ENCODE data around the gene ING5.

ING5 gene

DNA sequence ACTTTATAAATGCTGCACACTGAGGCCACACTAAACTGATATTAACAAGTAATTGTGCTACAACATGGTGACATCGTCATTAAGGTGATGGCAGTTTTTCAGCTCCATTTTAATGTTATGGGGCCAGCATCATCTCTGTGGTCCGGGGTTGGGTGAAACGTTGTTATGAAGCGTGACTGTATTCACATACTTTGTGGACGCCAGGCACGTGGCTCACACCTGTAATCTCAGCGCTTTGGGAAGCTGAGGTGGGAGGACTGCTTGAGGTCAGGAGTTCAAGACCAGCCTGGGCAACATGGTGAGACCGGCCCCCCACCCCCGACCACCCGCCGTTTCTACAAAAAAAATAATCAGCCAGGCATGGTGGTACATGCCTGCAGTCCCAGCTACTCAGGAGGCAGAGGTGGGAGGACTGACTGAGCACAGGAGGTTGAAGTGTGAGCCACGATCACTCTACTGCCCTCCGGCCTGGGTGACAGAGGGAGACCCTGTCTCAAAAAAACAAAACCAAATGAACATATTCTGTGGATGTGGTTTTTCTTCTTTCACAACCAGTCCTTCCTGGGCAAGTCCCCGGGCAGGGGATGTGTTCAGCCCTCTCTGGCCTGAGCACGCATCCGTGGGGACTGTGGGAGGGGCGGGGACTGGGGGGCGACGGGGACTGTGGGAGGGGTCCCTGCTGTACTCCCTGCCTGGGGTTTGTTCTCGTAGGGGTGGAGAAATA, 61.9 kb downstream of the ING5 start:
- no peak for DNase-seq

DNA sequence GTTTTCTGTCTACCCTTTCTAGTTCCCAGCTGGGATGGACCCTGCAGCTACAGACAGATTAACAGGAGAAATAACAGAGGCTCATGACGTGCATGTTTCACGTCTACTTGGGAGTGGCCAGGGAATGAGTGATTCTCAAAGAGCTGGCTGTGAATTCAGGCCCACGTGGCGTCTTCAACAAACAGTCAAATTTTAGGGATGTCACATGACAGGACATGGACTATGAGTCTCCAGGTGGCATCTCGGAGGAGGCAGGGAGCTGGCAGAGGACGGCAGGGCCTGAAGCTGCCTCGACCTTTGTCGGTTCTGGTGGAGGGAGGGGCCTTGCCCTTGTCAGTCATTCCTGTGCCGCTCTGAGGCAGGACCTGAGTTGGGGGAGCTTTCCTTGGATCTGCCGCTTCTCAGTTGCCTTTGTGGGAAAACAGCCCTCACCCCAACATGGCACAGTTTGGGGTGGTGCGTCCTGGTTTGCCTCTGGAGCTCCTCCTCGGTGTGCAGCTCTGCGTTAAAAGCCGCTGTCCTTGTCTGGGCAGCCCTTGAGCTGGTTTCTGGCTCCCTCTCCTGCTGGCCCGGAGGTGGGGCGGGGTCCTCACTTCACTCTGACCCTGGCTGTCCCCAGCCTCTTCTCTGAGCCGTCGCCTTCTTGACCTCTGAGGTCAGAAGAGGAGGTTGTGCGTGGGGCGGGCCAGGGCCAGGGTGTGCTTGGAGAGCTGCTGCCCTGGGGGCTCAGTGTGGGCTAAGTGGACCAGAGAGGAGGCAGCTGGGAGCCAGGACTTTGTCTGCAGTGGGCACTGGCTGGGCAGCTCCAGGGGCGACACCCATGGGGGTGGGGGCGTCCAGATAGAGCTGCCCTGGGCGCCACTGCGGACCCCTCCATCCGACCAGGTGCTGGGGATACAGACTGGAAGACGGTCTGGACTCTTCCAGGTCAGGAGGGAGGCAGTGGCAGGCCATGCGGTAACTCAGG, 62.7 kb downstream of the ING5 start:
- no peak for DNase-seq

DNA sequence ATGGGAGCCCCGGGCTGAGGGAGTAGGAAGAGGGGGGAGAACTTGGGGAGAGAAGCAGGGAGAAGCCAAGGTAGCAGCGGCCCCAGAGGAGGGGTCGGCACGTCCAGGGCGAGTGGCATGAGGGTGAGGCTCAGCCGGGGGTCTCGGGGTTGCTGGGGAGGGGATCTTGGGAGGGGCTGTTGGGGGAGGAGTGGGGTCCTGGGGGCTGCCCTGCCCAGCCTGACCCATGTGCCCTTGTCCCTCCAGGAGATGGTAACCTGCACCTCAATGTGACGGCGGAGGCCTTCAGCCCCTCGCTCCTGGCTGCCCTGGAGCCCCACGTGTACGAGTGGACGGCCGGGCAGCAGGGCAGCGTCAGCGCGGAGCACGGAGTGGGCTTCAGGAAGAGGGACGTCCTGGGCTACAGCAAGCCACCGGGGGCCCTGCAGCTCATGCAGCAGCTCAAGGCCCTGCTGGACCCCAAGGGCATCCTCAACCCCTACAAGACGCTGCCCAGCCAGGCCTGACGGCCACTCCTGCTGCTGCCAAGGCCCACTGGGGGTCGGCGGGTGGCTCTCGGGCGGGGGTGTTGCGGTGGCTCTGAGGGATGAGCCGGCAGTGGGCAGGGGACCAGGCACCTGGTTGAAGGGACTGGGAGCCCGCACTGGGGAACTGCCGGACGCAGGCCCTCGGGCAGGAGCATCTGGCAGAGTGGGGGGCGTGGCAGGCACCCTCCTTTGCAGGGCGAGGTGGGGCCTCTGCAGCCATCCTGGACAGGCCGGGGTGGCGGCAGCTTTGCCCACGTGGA, 65.8 kb downstream of the ING5 start:
- no peak for DNase-seq

DNA sequence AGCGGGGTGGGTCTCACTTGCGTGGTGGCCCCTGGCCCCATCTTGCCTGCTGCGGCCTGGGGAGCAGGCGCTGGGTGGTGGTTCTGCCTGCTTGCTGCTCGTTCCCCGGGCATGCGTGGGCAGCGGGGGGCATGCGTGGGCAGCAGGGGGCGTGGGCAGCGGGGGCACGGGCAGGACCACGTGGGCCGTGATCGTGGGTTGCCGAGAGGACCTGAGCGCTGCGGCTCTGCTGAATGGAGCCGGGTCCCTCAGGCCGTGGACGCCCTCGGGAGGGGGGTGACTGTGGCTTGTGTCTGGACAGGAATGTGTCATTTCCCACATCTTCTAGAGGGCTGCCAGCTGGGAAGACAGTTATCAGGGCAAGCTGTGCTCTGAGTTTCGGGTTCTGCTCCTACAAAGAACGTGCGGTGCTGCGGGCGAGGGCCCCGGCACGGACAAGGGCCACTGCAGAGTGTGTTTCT, 66.4 kb downstream of the ING5 start:
- DNase-seq = no peak

DNA sequence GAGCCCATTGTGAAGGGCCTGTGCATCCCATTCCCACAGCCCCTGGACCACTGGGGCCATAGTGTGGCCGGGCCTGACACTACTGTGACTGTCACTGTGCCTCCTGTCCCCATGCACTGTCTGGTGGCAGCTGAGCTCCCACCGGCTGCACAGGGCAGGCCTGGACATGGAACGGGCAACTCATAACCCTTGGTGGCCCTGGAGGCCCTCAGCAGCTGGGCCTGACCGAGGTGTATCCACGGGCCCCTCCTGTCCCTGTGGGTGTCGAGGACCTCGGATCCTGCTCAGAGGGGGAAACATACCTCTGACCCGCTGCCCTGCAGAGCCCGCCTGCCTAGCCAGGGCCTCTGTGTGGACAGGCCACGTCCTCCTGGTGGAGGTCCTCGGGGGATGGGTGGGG, 67.0 kb downstream of the ING5 start:
- no peak for DNase-seq

DNA sequence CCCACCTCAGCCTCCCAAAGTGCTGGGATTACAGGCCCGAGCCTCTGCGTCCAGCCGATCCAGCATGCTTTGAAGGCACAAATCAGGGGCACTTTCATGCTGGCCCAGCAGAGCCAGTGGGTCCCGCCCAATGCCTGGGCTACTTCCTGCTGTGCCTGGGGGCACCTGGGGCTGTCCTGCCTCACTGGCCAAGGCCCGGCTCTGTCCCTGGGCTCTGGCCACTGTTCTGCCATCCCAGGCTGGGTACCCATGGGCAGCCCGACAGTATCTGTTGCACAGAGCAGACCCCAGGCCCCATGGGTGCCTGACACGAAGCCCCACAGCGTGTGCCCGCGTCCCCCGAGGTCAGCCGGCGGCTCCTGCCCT, 68.0 kb downstream of the ING5 start:
- no peak for DNase-seq

DNA sequence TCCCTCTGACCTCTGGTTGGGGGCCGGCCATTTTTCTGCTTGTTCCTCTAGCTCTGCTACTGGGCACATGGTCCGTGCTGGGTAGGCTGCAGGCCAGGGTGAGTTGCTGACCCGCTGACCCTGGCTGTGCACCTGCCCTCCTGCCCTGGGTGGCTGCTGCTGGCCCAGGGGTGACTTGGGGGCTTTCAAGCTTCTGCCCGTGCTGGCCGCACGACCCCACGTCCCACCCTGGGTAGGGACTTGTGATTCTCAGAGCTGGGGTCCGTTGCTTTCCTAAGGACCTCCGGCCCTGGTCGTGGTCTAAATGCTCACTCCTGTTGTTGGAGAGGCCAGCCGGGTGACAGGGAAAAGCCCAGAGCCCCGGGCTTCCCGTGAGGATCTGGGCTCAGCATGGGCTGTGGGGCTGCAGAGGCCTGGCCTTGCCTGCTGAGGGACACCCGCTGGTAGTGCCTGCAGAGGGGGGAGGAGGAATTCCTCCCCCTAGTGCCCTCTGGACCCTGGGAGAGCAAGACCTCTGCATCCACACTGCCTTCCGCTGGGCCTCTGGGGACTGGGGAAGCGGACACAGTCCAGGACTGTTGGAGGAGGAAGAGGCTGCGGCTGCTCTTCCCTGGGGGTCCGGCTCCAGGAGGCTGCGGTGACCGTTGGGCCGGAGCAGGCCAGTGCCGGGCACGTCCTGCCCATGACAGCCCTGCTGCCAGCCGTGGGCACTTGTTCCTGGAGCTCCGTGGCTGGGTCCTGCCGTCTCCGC, 68.5 kb downstream of the ING5 start:
- DNase-seq = no peak

DNA sequence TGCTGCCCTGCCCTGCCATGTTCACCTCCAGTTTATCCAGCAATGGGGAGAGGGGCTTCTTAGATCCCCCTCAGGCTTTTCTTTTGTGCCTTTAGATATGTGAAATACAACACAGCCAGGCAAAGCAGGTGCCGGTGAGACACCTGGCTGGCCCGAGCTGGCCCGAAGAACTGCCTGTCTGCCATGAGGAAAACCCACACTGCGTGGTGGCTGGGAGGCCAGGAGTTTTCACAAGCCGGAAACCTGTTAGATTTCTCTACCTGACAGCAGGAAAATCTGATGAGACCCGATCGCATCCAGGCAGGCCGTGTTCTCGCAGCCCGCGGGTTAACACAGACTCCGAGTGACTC, 69.1 kb downstream of the ING5 start:
- no peak for DNase-seq

DNA sequence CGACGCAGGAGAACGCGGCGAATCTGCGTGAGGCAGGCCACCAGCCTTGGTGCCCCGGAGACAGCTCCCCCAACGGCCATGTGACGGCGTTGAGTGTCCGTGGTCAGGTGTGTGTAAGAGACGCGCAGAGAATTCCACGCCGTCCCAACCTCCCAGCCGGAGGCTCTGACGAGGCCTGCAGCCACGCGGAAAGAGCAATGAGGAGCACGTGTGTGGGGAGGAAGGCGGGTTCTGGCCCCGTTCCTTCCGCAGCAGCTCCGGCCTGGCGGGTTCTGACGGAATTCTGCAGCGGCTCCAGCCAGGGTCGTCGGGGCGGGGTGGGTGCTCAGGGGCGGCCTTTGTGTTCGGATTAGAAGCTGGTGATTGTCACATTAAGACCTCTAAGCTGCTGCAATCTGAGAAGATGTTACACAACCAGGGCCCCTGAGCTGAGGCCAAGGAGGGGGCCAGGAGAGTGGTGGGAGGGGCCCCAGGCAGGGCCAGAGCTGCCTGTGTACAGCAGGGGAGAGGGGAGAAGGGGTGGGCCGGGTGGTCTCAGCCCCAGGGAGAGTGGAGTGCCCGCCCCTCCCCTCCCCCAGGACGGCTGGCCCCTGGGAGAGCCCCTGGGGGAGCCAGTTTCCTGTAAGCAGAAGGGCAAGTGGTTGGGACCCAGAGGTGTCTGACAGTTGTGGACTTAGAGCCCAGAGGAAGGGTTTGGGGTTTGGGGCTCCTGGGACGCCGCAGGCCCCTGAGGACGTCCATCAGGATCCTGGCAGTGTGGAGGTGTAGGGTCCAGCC, 69.6 kb downstream of the ING5 start:
- no peak for DNase-seq

DNA sequence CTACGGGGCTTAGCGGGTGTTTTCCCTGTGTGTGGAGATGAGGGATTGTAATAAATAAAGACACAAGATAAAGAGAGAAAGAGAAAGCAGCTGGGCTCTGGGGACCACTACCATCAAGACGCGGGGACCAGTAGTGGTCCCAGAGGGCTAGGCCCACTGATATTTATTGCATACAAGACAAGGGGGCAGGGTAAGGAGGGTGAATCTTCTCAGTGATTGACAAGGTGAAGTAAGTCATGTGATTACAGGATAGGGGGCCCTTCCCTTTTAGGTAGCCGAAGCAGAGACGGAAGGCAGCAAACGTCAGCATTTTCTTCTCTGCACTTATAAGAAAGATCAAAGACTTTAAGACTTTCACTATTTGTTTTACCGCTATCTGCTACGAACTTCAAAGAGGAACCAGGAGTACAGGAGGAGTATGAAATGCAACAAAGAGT, 70.2 kb downstream of the ING5 start:
- no peak for DNase-seq

DNA sequence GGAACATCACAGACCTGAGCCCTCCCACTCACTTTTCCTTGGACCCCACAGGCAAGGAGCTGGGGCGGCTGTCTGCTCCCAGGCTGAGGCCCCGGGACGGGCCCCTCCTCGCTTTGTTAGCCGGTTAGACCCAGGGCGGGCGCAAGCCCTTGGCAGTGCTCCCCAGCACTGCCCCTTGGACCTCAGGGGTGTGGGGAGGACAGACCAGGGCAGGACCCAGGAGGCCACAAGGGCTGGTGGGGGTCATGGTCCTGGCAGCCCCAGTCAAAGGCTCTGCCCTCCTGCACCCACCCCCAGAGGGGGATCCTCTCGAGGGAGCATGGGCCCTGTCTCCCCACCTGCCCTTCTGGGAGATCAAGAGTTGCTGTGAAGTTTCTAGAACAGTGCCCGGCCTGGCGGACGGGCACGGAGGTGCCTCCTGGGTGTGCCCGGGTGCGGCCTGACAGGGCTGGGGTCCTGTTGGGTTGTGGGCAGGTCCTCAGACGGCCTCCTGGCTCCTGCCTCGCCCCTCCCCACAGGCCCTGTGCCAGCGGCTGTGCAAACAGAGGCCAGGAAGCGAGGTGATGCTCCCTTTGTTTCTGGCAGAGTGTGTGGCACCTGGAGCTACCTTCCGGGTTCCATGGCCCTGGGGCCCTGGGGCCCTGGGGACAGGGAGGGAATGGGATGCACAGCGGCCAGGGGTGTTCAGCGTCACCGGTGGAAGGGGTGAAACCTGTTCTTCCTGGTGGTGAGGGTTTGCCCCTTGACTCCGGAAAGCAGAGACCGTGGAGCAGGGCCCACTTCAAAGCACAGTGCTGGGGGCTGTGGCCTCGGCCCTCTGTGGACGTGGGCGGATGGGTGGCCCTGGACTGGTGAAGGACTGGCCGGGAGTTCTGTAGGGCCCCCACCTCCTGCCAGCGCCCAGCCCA, 71.9 kb downstream of the ING5 start:
- no peak for DNase-seq

DNA sequence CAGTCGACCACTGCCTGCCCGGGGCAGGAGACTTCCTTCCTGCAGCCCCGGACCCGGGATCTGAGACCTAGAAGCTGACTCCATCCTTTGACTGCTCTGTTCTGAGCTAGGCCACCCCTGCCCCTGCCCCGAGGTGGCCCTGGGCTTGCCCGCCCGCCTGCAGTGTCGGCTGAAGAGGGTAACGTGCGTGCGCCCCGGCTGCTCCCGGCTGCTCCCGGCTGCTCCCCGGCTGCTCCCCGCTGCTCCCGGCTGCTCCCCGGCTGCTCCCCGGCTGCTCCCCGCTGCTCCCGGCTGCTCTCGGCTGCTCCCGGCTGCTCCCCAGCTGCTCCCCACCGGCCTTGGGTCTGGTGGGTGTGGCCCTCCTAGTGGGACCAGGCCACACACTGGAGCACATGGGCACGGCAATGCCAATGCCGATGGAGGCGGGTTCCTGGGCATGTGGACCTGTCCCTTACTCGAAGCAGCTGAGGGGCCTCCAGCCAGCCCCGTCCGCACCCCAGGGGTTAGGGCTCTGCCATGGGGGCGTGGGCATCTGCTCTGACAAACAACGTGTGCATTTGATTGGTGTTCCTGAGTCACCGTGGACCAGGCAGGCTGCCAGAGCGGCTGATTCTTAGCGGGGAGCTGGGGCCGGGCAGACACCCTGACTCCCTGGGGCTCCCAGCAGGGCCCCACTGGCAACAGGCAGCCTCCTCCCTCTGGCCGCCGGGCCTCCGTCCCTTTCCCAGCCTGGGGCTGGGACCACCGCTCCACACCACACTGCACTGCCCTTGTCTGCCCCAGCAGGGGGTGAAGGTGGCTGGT, 72.8 kb downstream of the ING5 start:
- DNase-seq = no peak

DNA sequence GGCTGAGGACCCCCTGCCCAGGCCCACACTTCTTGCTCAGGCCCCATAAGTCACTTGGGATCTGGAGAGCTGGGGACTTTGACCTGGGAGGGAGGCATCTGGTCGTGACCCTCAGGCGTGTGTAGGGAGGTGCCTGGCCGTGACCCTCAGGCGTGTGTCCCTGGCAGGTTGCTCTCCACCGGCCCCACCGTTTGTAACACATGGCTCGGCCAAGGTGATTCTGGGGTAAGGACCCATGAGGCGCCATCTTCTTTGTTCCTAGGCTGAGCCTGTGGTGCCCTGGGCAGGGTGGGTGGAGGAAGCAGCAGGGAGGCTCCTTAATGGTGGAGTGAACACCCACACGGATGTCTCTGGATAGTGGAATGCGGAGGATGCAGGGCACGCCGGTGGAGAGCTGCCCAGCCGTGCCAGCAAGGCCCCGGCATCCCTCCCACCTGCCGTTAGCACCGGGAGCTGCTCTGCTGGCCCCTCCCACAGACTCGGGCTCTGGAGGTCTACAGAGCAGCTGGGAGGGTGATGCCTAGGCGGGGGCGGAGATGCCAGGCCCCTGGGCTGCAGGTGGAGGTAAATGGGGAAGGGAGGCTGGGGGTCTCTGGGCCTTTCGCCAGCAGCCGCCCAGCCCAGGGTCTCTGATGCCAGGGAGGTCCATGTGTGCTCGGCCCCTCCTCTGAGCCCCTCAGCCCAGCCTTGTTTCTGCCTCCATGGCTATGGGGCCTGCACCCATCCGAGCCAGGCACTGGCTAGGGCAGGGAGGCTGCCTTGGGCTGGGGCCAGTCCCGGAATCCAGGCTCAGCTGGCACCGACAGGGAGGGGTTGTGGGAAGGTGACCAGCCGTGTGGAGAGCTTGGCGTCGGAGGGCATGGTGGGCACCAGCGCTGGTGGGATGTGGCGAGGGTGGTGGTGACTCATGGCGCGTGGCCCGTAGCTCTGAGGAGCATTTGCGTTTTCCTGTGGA, 73.7 kb downstream of the ING5 start:
- DNase-seq = no peak

DNA sequence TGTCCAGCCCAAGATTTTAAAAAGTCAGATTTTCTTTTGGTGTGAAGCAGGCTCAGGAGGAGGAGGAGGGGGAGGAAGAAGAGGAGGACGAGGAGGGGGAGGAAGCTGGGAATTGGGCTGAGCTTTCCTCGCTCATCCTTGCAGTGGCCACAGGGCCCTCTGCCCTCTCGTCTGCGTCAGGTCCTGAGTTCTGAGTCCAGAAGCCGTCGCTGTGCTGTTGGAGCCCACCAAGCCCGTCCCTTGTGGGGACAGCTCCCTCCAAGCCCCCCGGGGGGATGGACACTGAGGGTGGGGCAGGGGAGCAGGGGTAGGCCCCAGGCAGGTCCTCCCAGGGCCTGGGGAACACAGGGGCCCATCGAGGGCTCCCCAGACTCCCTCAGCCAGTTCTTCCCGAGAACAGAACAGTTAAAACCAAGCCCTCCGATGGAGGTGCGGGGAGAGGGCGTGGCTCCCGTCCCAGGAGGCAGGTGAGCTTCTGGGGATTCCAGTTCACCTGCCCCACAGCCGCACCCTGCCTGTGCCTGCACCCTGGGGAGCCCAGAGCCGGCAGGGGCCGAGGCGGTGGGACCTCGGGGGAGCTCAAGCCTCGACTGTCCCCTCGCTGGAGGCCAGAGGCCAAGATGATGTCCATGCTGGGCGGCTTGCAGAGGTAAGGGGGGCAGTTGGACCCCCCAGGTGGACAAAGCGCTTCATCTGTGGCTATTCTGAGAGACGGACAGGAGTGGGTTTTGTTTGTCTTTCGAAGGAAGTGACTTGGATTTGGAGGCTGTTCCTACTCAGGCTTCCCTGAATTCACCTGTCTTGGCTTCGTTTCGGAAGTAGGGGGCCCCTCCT, 74.7 kb downstream of the ING5 start, which contains the start of gene GAL3ST2:
Gene GAL3ST2, plus strand, starts transcription at position 487 of the 834 bp plus-strand sequence. Its CDS starts 134 bp downstream, at position 621.
- DNase-seq = no peak

DNA sequence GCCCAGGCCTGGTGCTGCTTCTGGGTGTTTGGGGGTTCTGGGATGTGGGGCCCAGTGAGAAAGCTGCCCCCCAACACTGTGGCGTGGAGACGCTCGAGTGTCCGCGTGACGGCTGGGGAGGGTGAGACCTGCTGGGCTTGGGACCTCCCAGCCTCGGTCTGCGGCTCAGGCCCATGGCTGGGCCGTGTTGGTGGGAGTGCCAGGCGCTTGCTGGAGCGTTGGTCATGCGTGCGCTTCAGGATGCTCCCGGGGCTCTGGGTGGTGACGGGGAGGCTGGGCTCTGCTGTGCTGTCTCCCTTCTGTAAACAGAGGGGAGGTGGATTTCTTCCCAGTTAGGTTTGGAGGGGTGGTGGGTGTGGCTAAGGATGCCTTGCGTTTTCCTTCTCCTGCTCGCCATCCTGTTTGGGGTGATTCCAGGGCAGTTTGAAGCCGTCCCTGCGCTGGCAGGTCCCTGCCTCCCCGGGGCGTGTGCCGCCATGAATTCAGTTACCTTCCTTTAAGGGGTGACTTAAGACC, 75.4 kb downstream of the ING5 start:
- no peak for DNase-seq

DNA sequence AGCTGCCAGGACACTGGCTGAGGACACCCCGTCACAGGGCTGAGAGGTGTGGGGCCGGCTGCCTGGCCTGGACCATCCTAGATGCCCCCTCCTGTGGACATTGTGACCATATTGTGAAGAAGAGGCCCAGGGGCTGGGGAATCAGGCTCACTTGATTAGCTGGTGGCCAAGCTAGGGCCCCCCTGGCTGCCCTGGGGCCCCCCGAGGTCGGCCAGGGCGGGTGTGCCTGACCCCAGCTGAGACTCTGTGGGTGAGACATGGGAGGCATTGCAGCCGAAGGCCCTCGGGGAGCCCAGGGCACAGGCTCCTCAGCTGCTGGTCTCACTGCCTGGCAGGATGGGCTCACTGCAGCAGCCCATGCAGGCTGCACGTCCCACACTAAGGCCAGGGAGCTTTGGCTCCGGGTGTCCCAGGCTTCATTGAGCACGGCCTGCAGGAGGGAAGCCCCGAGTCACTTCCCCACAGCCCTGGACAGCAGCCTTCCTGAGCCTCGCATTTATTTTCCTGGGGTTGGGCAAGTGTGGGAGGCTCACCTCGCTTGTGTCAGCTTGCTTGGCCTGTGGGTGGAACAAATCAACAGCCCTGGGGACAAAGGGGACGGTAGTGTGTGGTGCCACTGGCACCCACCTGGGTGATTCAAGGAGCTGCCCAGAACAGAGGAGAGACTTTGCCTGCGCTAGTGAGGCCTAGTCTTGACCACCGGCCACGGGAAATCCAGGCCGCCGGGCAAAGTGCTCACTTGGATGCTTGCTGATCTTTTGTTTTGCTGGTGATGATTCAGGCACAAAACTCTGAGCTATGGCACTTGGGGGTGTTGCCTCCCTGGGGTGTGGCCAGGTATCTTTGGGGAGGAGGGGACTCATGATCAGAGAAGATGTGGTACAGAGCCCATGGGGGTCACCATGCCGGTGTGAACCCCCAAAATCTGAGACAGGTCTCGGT, 76.1 kb downstream of the ING5 start:
- no peak for DNase-seq
